Measurements from ENCODE around the gene TRIP6.

DNA sequence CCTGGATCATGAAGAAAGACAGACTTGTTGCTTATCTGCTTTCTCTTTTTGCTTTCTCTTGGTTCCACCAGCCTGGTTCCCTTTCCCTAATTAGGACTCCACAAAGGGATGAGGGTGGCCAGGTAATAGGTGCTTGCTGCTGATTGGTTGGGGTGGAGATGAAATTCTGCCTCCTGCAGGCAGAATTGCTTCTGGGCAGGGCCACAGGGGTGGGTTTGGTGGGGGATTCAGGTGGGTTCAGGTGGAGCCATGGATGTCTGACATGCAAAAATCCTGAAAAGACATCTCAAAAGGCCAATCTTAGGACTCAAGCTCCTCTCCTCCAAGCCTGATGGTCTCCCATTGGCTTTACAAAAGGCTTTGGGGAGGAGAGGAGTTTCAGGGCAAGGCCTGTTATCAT lies 53.9 kb downstream of the TRIP6 start:
- TF ChIP-seq CTCF (IDR thresholded peaks at IDR 0.05; ENCODE audit: control extremely low read depth in 1 of 3, insufficient read depth in 1 of 3, low read depth in 1 of 3, low read length in 3 of 3) (peak in 2 of 3 experiments; percentile 22 to 26; a peak in 2 of 4 replicates), POLR2AphosphoS5 (IDR thresholded peaks at IDR 0.05; ENCODE audit: low read depth, low read length) (no peak), KDM1A (IDR thresholded peaks at IDR 0.05; ENCODE audit: borderline replicate concordance, low read length) (no peak), RAD21 (IDR thresholded peaks at IDR 0.05 in 1 of 2, conservative IDR thresholded peaks at IDR 0.05 in 1 of 2; ENCODE audit: low read depth in 2 of 2, low read length in 2 of 2) (no peak), YY1 (IDR thresholded peaks at IDR 0.05; ENCODE audit: low read depth, low read length) (no peak), RBBP5 (IDR thresholded peaks at IDR 0.05; ENCODE audit: borderline replicate concordance, low read depth, low read length) (no peak), POLR2A (IDR thresholded peaks at IDR 0.05; ENCODE audit: control extremely low read depth in 1 of 2, low read depth in 2 of 2, low read length in 2 of 2) (no peak), EGR1 (IDR thresholded peaks at IDR 0.05; ENCODE audit: borderline replicate concordance, low read depth, low read length) (no peak), SUZ12 (IDR thresholded peaks at IDR 0.05; ENCODE audit: low read length) (no peak), KDM5A (IDR thresholded peaks at IDR 0.05; ENCODE audit: low read length) (no peak), TCF12 (IDR thresholded peaks at IDR 0.05; ENCODE audit: low read depth, low read length) (no peak), RFX5 (IDR thresholded peaks at IDR 0.05; ENCODE audit: borderline replicate concordance, low read depth, low read length) (no peak), TAF1 (IDR thresholded peaks at IDR 0.05; ENCODE audit: low read depth, low read length) (no peak)
- TF ChIP-seq, protein P1, sequence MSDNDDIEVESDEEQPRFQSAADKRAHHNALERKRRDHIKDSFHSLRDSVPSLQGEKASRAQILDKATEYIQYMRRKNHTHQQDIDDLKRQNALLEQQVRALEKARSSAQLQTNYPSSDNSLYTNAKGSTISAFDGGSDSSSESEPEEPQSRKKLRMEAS (IDR thresholded peaks at IDR 0.05): no peak
